Body of pancreas (tissue), 4 donors: ENCODE measurements around the gene AP3D1. TPM values are rescaled to one million over a fixed set of nuclear protein-coding genes. Genes with fewer than 3 reads are reported as not detected.

Experiments used
- ATAC-seq: fragments of 150-250 bp; one replicate; pipeline ENCODE4 v1.9.1; 2016
- DNase-seq, 4 donors: peaks; one replicate each; pipeline ENCODE4 v3.0.0-alpha.2; 2019
- H3K27ac ChIP-seq, 4 donors: fragments of 200-600 bp; sonication (generic); 1 replicate in 3 of 4; 2 replicates in 1 of 4; pipeline versions ENCODE4 v1.5.1 to v1.6.1; 2016 to 2019; ENCODE audit warnings: mild to moderate bottlenecking in 1 of 4, mixed read lengths in 1 of 4, moderate library complexity in 1 of 4
- H3K27me3 ChIP-seq, 2 donors: fragments of 200-600 bp; sonication (generic); one replicate each; pipeline ENCODE4 v1.6.0; 2016; ENCODE audit warnings: mild to moderate bottlenecking in 1 of 2
- H3K36me3 ChIP-seq, 2 donors: fragments of 200-600 bp; sonication (generic); replicated peaks in 1 of 2; 2 replicates each; pipeline ENCODE4 v1.5.1; 2016; ENCODE audit warnings: low read depth in 2 of 2; ENCODE audit not compliant: insufficient read depth in 1 of 2
- H3K4me1 ChIP-seq: fragments of 200-600 bp; sonication (generic); one replicate; pipeline ENCODE4 v1.6.0; 2016
- H3K4me3 ChIP-seq, 2 donors: fragments of 200-600 bp; sonication (generic); 1 replicate in 1 of 2; 2 replicates in 1 of 2; pipeline ENCODE4 v1.5.1; 2016 to 2019
- H3K9me3 ChIP-seq, 3 donors: fragments of 200-600 bp; sonication (generic); 1 replicate in 2 of 3; 2 replicates in 1 of 3; pipeline ENCODE4 v1.5.1; 2016
- POLR2A ChIP-seq, 3 donors: fragments of 450-650 bp; IDR thresholded peaks; one replicate each; pipeline ENCODE4 v1.6.1; 2016; ENCODE audit warnings: antibody characterized with exemption in 3 of 3, mild to moderate bottlenecking in 2 of 3
- WGBS, 2 donors: methylation state at CpG; one replicate each; pipeline ENCODE4 v1.1.5; 2017; 5-methylcytosine and 5-hydroxymethylcytosine counted together
- intact Hi-C: fragments of 100-400 bp; cut with DNase I; formaldehyde crosslinking; loops from one replicate; pipeline ENCODE4 v1.15.1; 2023
- total RNA-seq, 2 donors: library from RNA; depleted of rRNA; stranded (reverse); fragments of >200 nt; gene quantifications; one replicate each; pipeline ENCODE4 v1.1.0, GENCODE V29; 2016
- TF ChIP-seq, protein P1 (sequence below), 7 experiments: fragments of 450-650 bp in 4 of 7; fragments of 200-600 bp in 3 of 7; sonication (generic) in 3 of 7; IDR thresholded peaks; one replicate each; pipeline ENCODE4 v1.5.1; 2016 to 2019; ENCODE audit warnings: antibody characterized with exemption in 7 of 7

Gene AP3D1
- total RNA-seq, 2 donors from 2014 or later = 77.0 to 124 TPM

DNA sequence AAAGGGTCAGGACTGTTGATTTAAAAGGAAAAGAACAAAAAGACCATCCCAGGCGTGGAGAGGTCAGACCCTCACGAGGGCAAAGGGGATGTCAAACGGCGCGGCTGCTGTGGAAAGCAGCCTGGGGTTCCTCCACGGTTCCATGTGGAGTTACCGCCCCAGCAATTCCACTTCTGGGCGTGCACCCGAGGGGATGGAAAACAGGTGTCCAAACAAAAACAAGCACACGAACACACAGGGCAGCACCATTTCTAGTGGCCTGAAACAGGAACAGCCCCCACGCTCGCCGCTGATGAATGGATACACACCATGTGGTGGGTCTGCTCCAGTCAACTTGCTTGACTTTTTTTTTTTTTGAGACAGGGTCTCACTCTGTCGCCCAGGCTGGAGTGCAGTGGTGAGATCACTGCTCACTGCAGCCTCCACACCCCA, 11.2 kb downstream of the AP3D1 start:
- Histone ChIP-seq H3K36me3 (peaks cover 0 to 11% of the 10 kb centered on the region in 2 donors), H3K27ac (no peak overlapping the region), H3K9me3 (no peaks in the 10 kb centered on the region), H3K27me3 (no peaks in the 10 kb centered on the region), H3K4me1 (peaks cover 10% of the 10 kb centered on the region), H3K4me3 (no peak overlapping the region)
- DNase-seq = no peak
- 78 to 84% methylated on average over 12 to 14 of the region's 14 CpGs for WGBS, 2 donors
- TF ChIP-seq POLR2A (IDR thresholded peaks at IDR 0.05) = no peak
- TF ChIP-seq, protein P1, sequence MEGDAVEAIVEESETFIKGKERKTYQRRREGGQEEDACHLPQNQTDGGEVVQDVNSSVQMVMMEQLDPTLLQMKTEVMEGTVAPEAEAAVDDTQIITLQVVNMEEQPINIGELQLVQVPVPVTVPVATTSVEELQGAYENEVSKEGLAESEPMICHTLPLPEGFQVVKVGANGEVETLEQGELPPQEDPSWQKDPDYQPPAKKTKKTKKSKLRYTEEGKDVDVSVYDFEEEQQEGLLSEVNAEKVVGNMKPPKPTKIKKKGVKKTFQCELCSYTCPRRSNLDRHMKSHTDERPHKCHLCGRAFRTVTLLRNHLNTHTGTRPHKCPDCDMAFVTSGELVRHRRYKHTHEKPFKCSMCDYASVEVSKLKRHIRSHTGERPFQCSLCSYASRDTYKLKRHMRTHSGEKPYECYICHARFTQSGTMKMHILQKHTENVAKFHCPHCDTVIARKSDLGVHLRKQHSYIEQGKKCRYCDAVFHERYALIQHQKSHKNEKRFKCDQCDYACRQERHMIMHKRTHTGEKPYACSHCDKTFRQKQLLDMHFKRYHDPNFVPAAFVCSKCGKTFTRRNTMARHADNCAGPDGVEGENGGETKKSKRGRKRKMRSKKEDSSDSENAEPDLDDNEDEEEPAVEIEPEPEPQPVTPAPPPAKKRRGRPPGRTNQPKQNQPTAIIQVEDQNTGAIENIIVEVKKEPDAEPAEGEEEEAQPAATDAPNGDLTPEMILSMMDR (IDR thresholded peaks at IDR 0.05) = no peak
- intact Hi-C loops = no loop called here
- no peak for ATAC-seq

DNA sequence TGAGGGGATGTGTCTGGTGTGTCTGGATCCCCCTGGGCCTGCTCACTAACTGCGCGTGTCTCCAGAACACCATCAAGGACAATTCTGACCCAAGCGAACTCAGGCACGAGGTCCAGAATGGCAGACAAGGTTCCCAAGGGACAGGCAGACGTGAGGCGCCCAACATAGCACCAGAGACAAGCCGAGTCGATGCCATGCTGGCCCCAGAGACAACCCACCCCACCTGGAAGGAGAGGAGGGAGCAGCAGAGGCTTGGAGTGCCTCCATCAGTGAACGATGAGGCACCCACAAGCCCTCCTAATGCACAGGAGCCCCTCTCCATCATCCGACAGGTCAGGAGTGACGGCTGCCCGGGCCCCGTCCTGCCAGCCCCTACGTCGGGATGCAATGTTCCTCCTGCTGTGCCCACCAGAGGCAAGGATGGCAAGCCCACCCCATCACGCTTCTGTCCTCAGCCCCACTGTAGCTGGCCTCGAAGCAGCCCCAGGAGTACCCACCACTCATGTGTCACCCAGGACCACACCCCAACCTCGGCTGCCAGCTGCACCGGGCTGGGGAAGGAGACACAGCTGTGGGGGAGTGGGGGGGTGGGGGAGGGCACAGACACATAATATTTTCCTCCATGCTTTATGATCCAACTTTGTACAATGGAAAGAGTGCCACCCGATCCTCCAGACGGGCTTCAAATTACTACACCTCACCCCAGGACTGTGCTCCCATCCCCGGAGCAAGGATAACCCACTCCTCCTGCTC, 11.8 kb downstream of the AP3D1 start:
- H3K36me3 ChIP-seq = peaks cover 0 to 11% of the 10 kb centered on the region in 2 donors
- intact Hi-C loops = no loop called here
- peaks cover 7% of the 10 kb centered on the region for H3K4me1 ChIP-seq
- no peaks in the 10 kb centered on the region for H3K27me3 ChIP-seq
- WGBS, 2 donors = 82 to 83% methylated on average over 14 to 22 of the region's 22 CpGs
- no peaks in the 10 kb centered on the region for H3K9me3 ChIP-seq
- H3K4me3 ChIP-seq = no peak overlapping the region
- TF ChIP-seq, protein P1 (IDR thresholded peaks at IDR 0.05) = no peak
- no peak for TF ChIP-seq POLR2A (IDR thresholded peaks at IDR 0.05)
- ATAC-seq (no peak), DNase-seq (no peak)
- no peak overlapping the region for H3K27ac ChIP-seq

DNA sequence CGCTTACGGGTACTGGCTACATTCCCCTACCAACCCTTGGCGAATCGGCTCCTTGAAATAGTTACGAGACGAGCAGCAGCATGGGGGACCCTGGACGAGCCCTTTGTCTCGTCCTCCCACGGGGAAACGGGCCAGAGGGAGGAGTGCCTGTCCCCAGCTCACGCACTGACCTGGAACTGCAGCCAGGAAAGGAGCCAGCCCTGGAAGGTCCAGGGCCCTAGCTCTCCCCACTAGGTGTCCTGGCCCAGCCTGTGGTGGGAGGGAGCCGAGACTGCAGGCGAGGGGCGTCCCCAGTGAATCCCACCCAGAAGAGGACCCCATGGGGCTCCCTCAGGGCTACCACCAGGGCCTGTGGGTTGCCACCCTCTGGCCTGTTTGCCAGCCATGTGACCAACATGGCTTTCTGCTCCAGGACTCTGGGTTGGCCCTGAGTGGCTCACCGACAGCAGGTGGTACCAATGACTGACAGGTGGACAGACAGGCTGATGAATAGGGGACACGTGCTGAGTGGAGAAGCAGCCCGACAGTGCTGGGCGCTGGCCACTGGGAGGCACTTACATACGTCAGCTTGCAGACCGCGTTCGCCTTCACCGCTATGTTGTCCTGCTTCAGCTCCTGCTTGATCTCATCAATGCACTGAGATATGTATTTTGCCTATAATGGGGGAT, 13.2 kb downstream of the AP3D1 start:
- Histone ChIP-seq H3K4me1 (peaks cover 7% of the 10 kb centered on the region), H3K36me3 (peaks cover 0 to 11% of the 10 kb centered on the region in 2 donors), H3K27me3 (no peaks in the 10 kb centered on the region), H3K9me3 (no peaks in the 10 kb centered on the region), H3K4me3 (no peak overlapping the region), H3K27ac (no peak overlapping the region)
- no peak for ATAC-seq
- no peak for TF ChIP-seq POLR2A (IDR thresholded peaks at IDR 0.05)
- TF ChIP-seq, protein P1 (IDR thresholded peaks at IDR 0.05) = no peak
- WGBS, 2 donors = 91 to 99% methylated on average over 11 to 19 of the region's 23 CpGs
- no peak for DNase-seq
- intact Hi-C loops = no loop called here

DNA sequence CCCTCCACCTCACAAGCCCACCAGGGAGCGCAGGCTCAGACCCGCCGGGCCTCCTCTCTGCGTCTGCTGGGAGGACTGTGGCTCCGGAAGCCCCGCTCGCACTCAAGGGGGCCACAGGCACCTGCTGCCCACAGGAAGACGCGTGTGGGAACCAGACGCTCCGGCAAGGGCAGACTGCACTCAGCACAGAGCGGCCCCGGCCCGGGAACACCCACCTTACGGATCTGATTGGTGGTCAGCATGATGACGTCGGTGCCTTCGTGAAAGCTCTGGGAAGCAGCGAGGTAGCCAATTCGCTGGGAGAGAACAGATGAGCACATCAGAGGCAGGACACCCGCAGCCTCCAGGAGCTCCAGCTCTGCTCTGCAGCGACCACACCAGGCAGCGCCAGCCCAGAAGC, 14.6 kb downstream of the AP3D1 start:
- WGBS, 2 donors = 89 to 95% methylated on average over 22 to 23 of the region's 23 CpGs
- Histone ChIP-seq H3K27ac (no peak overlapping the region), H3K36me3 (peaks cover 9 to 17% of the 10 kb centered on the region in 2 donors), H3K4me1 (peaks cover 7% of the 10 kb centered on the region), H3K4me3 (no peak overlapping the region), H3K9me3 (no peaks in the 10 kb centered on the region), H3K27me3 (no peaks in the 10 kb centered on the region)
- DNase-seq = no peak
- TF ChIP-seq, protein P1 (IDR thresholded peaks at IDR 0.05) = no peak
- TF ChIP-seq POLR2A (IDR thresholded peaks at IDR 0.05) = no peak
- no peak for ATAC-seq
- intact Hi-C loops = no loop called here
